ENCODE data around the gene ANXA3.

- TF ChIP-seq, protein P1, sequence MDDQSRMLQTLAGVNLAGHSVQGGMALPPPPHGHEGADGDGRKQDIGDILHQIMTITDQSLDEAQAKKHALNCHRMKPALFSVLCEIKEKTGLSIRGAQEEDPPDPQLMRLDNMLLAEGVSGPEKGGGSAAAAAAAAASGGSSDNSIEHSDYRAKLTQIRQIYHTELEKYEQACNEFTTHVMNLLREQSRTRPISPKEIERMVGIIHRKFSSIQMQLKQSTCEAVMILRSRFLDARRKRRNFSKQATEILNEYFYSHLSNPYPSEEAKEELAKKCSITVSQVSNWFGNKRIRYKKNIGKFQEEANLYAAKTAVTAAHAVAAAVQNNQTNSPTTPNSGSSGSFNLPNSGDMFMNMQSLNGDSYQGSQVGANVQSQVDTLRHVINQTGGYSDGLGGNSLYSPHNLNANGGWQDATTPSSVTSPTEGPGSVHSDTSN (IDR thresholded peaks at IDR 0.05) = no peak
- no peak for TF ChIP-seq CTCF (IDR thresholded peaks at IDR 0.05)
- TF ChIP-seq TEAD4 (IDR thresholded peaks at IDR 0.05; ENCODE audit: borderline replicate concordance, insufficient read depth) = peak; percentile 72
- TF ChIP-seq FOXM1 (IDR thresholded peaks at IDR 0.05; ENCODE audit: low read depth) = no peak
- TF ChIP-seq, protein P2, sequence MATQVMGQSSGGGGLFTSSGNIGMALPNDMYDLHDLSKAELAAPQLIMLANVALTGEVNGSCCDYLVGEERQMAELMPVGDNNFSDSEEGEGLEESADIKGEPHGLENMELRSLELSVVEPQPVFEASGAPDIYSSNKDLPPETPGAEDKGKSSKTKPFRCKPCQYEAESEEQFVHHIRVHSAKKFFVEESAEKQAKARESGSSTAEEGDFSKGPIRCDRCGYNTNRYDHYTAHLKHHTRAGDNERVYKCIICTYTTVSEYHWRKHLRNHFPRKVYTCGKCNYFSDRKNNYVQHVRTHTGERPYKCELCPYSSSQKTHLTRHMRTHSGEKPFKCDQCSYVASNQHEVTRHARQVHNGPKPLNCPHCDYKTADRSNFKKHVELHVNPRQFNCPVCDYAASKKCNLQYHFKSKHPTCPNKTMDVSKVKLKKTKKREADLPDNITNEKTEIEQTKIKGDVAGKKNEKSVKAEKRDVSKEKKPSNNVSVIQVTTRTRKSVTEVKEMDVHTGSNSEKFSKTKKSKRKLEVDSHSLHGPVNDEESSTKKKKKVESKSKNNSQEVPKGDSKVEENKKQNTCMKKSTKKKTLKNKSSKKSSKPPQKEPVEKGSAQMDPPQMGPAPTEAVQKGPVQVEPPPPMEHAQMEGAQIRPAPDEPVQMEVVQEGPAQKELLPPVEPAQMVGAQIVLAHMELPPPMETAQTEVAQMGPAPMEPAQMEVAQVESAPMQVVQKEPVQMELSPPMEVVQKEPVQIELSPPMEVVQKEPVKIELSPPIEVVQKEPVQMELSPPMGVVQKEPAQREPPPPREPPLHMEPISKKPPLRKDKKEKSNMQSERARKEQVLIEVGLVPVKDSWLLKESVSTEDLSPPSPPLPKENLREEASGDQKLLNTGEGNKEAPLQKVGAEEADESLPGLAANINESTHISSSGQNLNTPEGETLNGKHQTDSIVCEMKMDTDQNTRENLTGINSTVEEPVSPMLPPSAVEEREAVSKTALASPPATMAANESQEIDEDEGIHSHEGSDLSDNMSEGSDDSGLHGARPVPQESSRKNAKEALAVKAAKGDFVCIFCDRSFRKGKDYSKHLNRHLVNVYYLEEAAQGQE (IDR thresholded peaks at IDR 0.05; ENCODE audit: low read depth, low read length) = no peak
- TF ChIP-seq MXI1 (IDR thresholded peaks at IDR 0.05; ENCODE audit: low read depth, low read length) = no peak
- TF ChIP-seq YY1 (IDR thresholded peaks at IDR 0.05; ENCODE audit: low read depth) = no peak
- no peak for TF ChIP-seq ZBTB33 (IDR thresholded peaks at IDR 0.05; ENCODE audit: borderline replicate concordance, low read depth)
- TF ChIP-seq GABPA (IDR thresholded peaks at IDR 0.05; ENCODE audit: low read depth) = no peak
- TF ChIP-seq TAF1 (IDR thresholded peaks at IDR 0.05; ENCODE audit: borderline replicate concordance, low read depth, low read length) = no peak
- peak; percentile 51 for TF ChIP-seq JUND (IDR thresholded peaks at IDR 0.05)
- no peak for TF ChIP-seq RXRA (IDR thresholded peaks at IDR 0.05; ENCODE audit: borderline replicate concordance, low read depth)
- no peak for TF ChIP-seq MAX (IDR thresholded peaks at IDR 0.05; ENCODE audit: low read depth)
- TF ChIP-seq NRF1 (IDR thresholded peaks at IDR 0.05; ENCODE audit: low read depth, low read length) = no peak
These were observed 17.8 kb downstream of the ANXA3 start for GRCh38 chr4:78569306-78569821.
